Kidney epithelial cell (primary cell): Measurements from ENCODE around the gene G3BP1. TPM values are rescaled to one million over a fixed set of nuclear protein-coding genes. Genes with fewer than 3 reads are reported as not detected.

Source experiments
- DNase-seq: peaks from one replicate; pipeline ENCODE4 v3.0.0-alpha.2; 2010; ENCODE audit warnings: low read depth
- H3K27me3 ChIP-seq: 2 replicates; pipeline ENCODE4 v1.6.0; 2011; ENCODE audit warnings: low read length; ENCODE audit not compliant: control insufficient read depth, insufficient read depth
- H3K36me3 ChIP-seq: 2 replicates; pipeline ENCODE4 v1.5.1; 2011; ENCODE audit warnings: low read length; ENCODE audit not compliant: control insufficient read depth, insufficient read depth
- H3K4me3 ChIP-seq: 2 replicates; pipeline ENCODE4 v1.5.1; 2011; ENCODE audit warnings: low read depth, mild to moderate bottlenecking, control low read depth, low read length
- total RNA-seq: library from RNA; depleted of rRNA; stranded (reverse); fragments of >200 nt; gene quantifications from 2 replicates; pipeline ENCODE4 v1.2.3, GENCODE V29; 2015
- TF ChIP-seq, protein P1 (sequence below): IDR thresholded peaks from 2 replicates; pipeline ENCODE4 v1.5.1; 2011; ENCODE audit warnings: mild to moderate bottlenecking, moderate library complexity, low read length, control low read depth, inconsistent platforms; ENCODE audit not compliant: insufficient read depth, poor library complexity, severe bottlenecking

Gene G3BP1
- total RNA-seq, 1 donor from 2014 or later, result 154 TPM

- Histone ChIP-seq H3K27me3 (no peaks in the 10 kb centered on the region), H3K36me3 (peaks cover 3% of the 10 kb centered on the region), H3K4me3 (no peak overlapping the region)
- TF ChIP-seq, protein P1, sequence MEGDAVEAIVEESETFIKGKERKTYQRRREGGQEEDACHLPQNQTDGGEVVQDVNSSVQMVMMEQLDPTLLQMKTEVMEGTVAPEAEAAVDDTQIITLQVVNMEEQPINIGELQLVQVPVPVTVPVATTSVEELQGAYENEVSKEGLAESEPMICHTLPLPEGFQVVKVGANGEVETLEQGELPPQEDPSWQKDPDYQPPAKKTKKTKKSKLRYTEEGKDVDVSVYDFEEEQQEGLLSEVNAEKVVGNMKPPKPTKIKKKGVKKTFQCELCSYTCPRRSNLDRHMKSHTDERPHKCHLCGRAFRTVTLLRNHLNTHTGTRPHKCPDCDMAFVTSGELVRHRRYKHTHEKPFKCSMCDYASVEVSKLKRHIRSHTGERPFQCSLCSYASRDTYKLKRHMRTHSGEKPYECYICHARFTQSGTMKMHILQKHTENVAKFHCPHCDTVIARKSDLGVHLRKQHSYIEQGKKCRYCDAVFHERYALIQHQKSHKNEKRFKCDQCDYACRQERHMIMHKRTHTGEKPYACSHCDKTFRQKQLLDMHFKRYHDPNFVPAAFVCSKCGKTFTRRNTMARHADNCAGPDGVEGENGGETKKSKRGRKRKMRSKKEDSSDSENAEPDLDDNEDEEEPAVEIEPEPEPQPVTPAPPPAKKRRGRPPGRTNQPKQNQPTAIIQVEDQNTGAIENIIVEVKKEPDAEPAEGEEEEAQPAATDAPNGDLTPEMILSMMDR, result no peak
- DNase-seq, result no peak
These were observed 16.1 kb downstream of the G3BP1 start for GRCh38 chr5:151787817-151788216.

DNA sequence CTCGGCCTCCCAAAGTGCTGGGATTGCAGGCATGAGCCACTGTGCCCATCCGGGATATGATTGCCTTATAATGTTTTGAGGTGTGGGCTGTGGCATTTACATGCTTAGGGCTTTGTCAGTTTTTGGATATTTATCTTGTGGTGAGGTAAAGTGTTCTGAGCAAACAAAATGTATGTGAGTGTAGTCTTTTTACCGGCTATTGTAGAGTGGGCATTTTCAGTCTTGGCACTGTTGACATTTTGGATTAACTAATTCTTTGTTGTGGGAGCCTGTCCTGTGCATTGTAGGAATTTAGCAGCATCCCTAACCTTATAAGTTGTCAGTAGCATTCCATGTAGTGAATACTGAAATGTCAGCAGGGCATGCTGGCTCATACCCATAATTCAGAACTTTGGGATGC, 21.6 kb downstream of the G3BP1 start:
- H3K36me3 ChIP-seq, result peaks cover 4% of the 10 kb centered on the region
- TF ChIP-seq, protein P1, result no peak

GRCh38 chr5:151795426-151795825, 23.7 kb downstream of the G3BP1 start:
- H3K27me3 ChIP-seq, result no peaks in the 10 kb centered on the region
- H3K36me3 ChIP-seq, result peaks cover 4% of the 10 kb centered on the region
- TF ChIP-seq, protein P1, result no peak
- no peak overlapping the region for H3K4me3 ChIP-seq
- no peak for DNase-seq

More for the DNA sequence above, 21.6 kb downstream of the G3BP1 start:
- no peak overlapping the region for H3K4me3 ChIP-seq
- DNase-seq, result no peak
- H3K27me3 ChIP-seq, result no peaks in the 10 kb centered on the region

- TF ChIP-seq, protein P1, result no peak
- no peak overlapping the region for H3K4me3 ChIP-seq
- peaks cover 1% of the 10 kb centered on the region for H3K36me3 ChIP-seq
- no peaks in the 10 kb centered on the region for H3K27me3 ChIP-seq
- no peak for DNase-seq
These were observed 26.9 kb downstream of the G3BP1 start for GRCh38 chr5:151798674-151799073.

- DNase-seq, result no peak
- Histone ChIP-seq H3K4me3 (no peak overlapping the region), H3K27me3 (no peaks in the 10 kb centered on the region), H3K36me3 (peaks cover 1% of the 10 kb centered on the region)
- TF ChIP-seq, protein P1, result no peak
These were observed 27.7 kb downstream of the G3BP1 start for GRCh38 chr5:151799407-151799806.

DNA sequence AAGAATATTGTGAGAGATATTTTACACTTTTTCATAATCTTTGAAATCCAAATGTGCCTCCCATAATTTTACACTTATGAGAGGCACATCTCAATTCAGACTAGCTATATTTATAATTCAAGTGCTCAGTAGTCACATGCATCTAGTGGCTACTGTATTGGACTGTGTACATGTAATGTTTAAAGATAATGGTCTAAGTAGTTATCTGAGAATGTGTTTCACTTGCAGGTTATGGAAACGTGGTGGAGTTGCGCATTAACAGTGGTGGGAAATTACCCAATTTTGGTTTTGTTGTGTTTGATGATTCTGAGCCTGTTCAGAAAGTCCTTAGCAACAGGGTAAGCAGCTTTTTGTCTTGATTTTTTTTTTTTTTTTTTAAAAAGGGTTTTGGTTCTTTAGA, 28.8 kb downstream of the G3BP1 start:
- Histone ChIP-seq H3K36me3 (peaks cover 1% of the 10 kb centered on the region), H3K27me3 (no peaks in the 10 kb centered on the region), H3K4me3 (no peak overlapping the region)
- TF ChIP-seq, protein P1, result no peak
- no peak for DNase-seq
